Cardiac muscle cell (in vitro differentiated cells and primary cell): ENCODE results near the gene PHLDA1. TPM values are rescaled to one million over a fixed set of nuclear protein-coding genes. Genes with fewer than 3 reads are reported as not detected.

Source experiments
- DNase-seq, 2 donors: peaks; one replicate each; pipeline versions ENCODE4 v3.0.0 to v3.0.0-alpha.2; 2010 to 2017; ENCODE audit warnings: low read depth in 1 of 2, low spot score in 1 of 2
- H3K27ac ChIP-seq: fragments of 200-600 bp; sonication (generic); 2 replicates; pipeline ENCODE4 v1.5.1; 2016
- H3K27me3 ChIP-seq: fragments of 200-600 bp; sonication (generic); 2 replicates; pipeline ENCODE4 v1.6.0; 2016; ENCODE audit warnings: control low read depth
- H3K36me3 ChIP-seq: fragments of 200-600 bp; sonication (generic); 2 replicates; pipeline ENCODE4 v1.5.1; 2016; ENCODE audit warnings: control low read depth
- H3K4me1 ChIP-seq: fragments of 200-600 bp; sonication (generic); 2 replicates; pipeline ENCODE4 v1.8.1; 2017; ENCODE audit warnings: low read depth, mild to moderate bottlenecking, mixed run types
- H3K4me3 ChIP-seq: fragments of 200-600 bp; sonication (generic); 2 replicates; pipeline ENCODE4 v1.5.1; 2016; ENCODE audit warnings: mild to moderate bottlenecking
- H3K9me3 ChIP-seq: fragments of 200-600 bp; sonication (generic); 2 replicates; pipeline ENCODE4 v1.5.1; 2017; ENCODE audit warnings: low read depth, mild to moderate bottlenecking, control low read depth
- polyA plus RNA-seq: library from polyadenylated mRNA; unstranded; fragments of >200 nt; fragmentation: Nextera tagmentation; extraction: Ambion mirVana; gene quantifications from 2 replicates; pipeline ENCODE4 v1.2.1, GENCODE V29; 2016
- total RNA-seq: library from RNA; depleted of rRNA; stranded (reverse); fragments of >200 nt; gene quantifications from 2 replicates; pipeline ENCODE4 v1.2.3, GENCODE V29; 2016
- TF ChIP-seq, protein P1 (sequence below): IDR thresholded peaks from 2 replicates; pipeline ENCODE4 v1.5.1; 2012; ENCODE audit warnings: low read depth, mild to moderate bottlenecking, low read length

Gene PHLDA1
- total and polyA plus RNA-seq, 2 experiments from 2014 or later, result 5.8 to 8.1 TPM

DNA sequence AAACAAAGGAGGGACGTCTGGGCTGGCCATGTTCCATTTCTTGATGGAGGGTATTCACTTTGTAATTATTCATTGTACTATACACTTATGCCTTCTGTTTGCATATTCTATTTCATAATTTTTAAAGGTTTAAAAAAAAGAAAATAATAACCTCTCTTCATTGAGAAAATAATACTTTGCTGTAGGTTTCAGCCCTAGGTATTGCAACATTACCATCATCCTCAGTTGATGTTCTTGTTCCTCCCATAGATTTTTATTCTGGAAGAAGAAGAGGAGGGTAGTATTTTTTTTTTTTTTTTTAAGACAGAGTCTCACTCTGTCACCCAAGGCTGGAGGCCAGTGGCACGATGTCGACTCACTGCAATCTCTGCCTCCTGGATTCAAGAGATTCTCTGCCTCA is 54.7 kb downstream of the PHLDA1 start:
- DNase-seq, result no peak
- TF ChIP-seq, protein P1, sequence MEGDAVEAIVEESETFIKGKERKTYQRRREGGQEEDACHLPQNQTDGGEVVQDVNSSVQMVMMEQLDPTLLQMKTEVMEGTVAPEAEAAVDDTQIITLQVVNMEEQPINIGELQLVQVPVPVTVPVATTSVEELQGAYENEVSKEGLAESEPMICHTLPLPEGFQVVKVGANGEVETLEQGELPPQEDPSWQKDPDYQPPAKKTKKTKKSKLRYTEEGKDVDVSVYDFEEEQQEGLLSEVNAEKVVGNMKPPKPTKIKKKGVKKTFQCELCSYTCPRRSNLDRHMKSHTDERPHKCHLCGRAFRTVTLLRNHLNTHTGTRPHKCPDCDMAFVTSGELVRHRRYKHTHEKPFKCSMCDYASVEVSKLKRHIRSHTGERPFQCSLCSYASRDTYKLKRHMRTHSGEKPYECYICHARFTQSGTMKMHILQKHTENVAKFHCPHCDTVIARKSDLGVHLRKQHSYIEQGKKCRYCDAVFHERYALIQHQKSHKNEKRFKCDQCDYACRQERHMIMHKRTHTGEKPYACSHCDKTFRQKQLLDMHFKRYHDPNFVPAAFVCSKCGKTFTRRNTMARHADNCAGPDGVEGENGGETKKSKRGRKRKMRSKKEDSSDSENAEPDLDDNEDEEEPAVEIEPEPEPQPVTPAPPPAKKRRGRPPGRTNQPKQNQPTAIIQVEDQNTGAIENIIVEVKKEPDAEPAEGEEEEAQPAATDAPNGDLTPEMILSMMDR, result no peak
- Histone ChIP-seq H3K27ac (no peak overlapping the region), H3K27me3 (no peaks in the 10 kb centered on the region), H3K4me3 (no peak overlapping the region), H3K36me3 (no peaks in the 10 kb centered on the region), H3K9me3 (no peaks in the 10 kb centered on the region), H3K4me1 (peaks cover 10% of the 10 kb centered on the region)

- Histone ChIP-seq H3K9me3 (no peaks in the 10 kb centered on the region), H3K27me3 (no peaks in the 10 kb centered on the region), H3K27ac (no peak overlapping the region), H3K4me3 (no peak overlapping the region), H3K36me3 (no peaks in the 10 kb centered on the region), H3K4me1 (peaks cover 10% of the 10 kb centered on the region)
- DNase-seq, result no peak
- TF ChIP-seq, protein P1, result no peak
These were observed 55.5 kb downstream of the PHLDA1 start for GRCh38 chr12:75976113-75976512.

GRCh38 chr12:75975702-75976101 is 55.9 kb downstream of the PHLDA1 start:
- TF ChIP-seq, protein P1, result no peak
- DNase-seq, result no peak
- no peaks in the 10 kb centered on the region for H3K36me3 ChIP-seq
- H3K4me1 ChIP-seq, result peaks cover 10% of the 10 kb centered on the region
- H3K27ac ChIP-seq, result no peak overlapping the region
- H3K27me3 ChIP-seq, result no peaks in the 10 kb centered on the region
- no peak overlapping the region for H3K4me3 ChIP-seq
- H3K9me3 ChIP-seq, result no peaks in the 10 kb centered on the region

Other genes starting within 250 kb of the PHLDA1 start
- 359 and 671 TPM in 2 replicates for gene NAP1L1, start 52.9 kb upstream of the PHLDA1 start, total RNA-seq
- gene NAP1L1, start 52.9 kb upstream of the PHLDA1 start, polyA plus RNA-seq, result 214 and 271 TPM in 2 replicates